ENCODE results near the gene ABTB2. TPM values are rescaled to one million over a fixed set of nuclear protein-coding genes. Genes with fewer than 3 reads are reported as not detected.

The ABTB2 gene
- polyA plus RNA-seq, 1 of the 3 experiments (the other 2 are of a cell fraction), result 7.8 TPM

DNA sequence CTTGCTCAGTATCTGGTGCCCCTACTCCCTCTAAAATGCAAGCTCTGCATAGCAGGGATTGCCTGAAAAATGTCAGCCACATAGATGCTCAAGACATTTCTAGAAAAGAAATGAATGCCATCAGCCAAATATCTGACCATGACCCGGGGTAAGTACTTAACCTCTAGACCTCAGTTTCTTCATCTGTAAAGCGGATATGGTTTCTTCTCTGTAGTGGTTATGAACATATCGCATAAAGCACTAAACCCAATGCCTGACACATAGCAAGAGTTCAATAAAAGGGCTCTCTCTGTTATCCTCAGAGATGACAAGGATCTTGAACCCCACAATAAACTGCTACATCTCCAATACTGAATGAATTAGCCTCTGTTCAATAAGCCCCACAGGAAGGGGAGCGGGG is 122.6 kb downstream of the ABTB2 start:
- H3K4me2 ChIP-seq, result no peak overlapping the region
- H3K9ac ChIP-seq, result no peak overlapping the region
- H3K79me2 ChIP-seq (ENCODE audit: insufficient read depth), result no peaks in the 10 kb centered on the region
- TF ChIP-seq RXRA (IDR thresholded peaks at IDR 0.05; ENCODE audit: borderline replicate concordance, low read depth) (no peak), EP300 (IDR thresholded peaks at IDR 0.05; ENCODE audit: borderline replicate concordance in 1 of 2, low read depth in 1 of 2, low read length in 1 of 2) (no peak), NFIC (IDR thresholded peaks at IDR 0.05; ENCODE audit: borderline replicate concordance) (no peak), POLR2AphosphoS5 (IDR thresholded peaks at IDR 0.05; ENCODE audit: low read depth, low read length) (no peak), FOXJ3 (CRISPR knock-in tag; IDR thresholded peaks at IDR 0.05) (no peak), NRF1 (IDR thresholded peaks at IDR 0.05; ENCODE audit: low read depth, low read length) (no peak), YY1 (IDR thresholded peaks at IDR 0.05; ENCODE audit: low read depth) (no peak), MEF2A (IDR thresholded peaks at IDR 0.05; ENCODE audit: borderline replicate concordance, low read depth) (no peak), GATA2 (CRISPR knock-in tag; IDR thresholded peaks at IDR 0.05) (no peak), FOXM1 (IDR thresholded peaks at IDR 0.05; ENCODE audit: low read depth) (no peak), TAF1 (IDR thresholded peaks at IDR 0.05; ENCODE audit: borderline replicate concordance, low read depth, low read length) (no peak), RCOR1 (IDR thresholded peaks at IDR 0.05; ENCODE audit: low read length) (no peak)
- TF ChIP-seq, protein P1, sequence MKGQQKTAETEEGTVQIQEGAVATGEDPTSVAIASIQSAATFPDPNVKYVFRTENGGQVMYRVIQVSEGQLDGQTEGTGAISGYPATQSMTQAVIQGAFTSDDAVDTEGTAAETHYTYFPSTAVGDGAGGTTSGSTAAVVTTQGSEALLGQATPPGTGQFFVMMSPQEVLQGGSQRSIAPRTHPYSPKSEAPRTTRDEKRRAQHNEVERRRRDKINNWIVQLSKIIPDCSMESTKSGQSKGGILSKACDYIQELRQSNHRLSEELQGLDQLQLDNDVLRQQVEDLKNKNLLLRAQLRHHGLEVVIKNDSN (IDR thresholded peaks at IDR 0.05; ENCODE audit: borderline replicate concordance, low read depth), result no peak
- TF ChIP-seq, protein P2, sequence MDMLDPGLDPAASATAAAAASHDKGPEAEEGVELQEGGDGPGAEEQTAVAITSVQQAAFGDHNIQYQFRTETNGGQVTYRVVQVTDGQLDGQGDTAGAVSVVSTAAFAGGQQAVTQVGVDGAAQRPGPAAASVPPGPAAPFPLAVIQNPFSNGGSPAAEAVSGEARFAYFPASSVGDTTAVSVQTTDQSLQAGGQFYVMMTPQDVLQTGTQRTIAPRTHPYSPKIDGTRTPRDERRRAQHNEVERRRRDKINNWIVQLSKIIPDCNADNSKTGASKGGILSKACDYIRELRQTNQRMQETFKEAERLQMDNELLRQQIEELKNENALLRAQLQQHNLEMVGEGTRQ (IDR thresholded peaks at IDR 0.05; ENCODE audit: borderline replicate concordance, low read depth, low read length), result no peak
- TF ChIP-seq, protein P3, sequence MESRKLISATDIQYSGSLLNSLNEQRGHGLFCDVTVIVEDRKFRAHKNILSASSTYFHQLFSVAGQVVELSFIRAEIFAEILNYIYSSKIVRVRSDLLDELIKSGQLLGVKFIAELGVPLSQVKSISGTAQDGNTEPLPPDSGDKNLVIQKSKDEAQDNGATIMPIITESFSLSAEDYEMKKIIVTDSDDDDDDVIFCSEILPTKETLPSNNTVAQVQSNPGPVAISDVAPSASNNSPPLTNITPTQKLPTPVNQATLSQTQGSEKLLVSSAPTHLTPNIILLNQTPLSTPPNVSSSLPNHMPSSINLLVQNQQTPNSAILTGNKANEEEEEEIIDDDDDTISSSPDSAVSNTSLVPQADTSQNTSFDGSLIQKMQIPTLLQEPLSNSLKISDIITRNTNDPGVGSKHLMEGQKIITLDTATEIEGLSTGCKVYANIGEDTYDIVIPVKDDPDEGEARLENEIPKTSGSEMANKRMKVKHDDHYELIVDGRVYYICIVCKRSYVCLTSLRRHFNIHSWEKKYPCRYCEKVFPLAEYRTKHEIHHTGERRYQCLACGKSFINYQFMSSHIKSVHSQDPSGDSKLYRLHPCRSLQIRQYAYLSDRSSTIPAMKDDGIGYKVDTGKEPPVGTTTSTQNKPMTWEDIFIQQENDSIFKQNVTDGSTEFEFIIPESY (IDR thresholded peaks at IDR 0.05; ENCODE audit: borderline replicate concordance, low read depth), result no peak
- no peak overlapping the region for H3K27ac ChIP-seq (ENCODE audit: low read depth in 2 of 2, low read length in 1 of 2)
- peaks cover 9 to 13% of the 10 kb centered on the region in 2 experiments; a peak in 2 of 4 replicates for H3K4me1 ChIP-seq (ENCODE audit: control insufficient read depth in 1 of 2, insufficient read depth in 2 of 2, low read depth in 1 of 2, low read length in 1 of 2)
- WGBS (ENCODE audit: low lambda C conversion rate), result 77% methylated on average over 4 of the region's 4 CpGs
- H3K4me3 ChIP-seq (ENCODE audit: low read depth in 2 of 2, low read length in 1 of 2), result no peak overlapping the region
- no peaks in the 10 kb centered on the region for H3K9me3 ChIP-seq
- H3K27me3 ChIP-seq (ENCODE audit: insufficient read depth), result no peaks in the 10 kb centered on the region
- H4K20me1 ChIP-seq (ENCODE audit: insufficient read depth), result no peaks in the 10 kb centered on the region
- no peak overlapping the region for H2AFZ ChIP-seq (ENCODE audit: low read depth)
- POLR2A ChIA-PET, result no interaction called here
- CTCF ChIA-PET, result interaction anchor here (0.8 to 2.3 kb wide), 3 partner anchors 11 to 123 kb away, joined by 4 to 6 read pairs (median 5); partner anchors contain the start of gene ABTB2
- no peaks in the 10 kb centered on the region for H3K9me2 ChIP-seq
- no peaks in the 10 kb centered on the region for H3F3A ChIP-seq (replicated peaks; ENCODE audit: insufficient read depth)
- H3K36me3 ChIP-seq (replicated peaks in 1 of 2; ENCODE audit: control insufficient read depth in 1 of 2, insufficient read depth in 2 of 2, low read length in 1 of 2), result no peaks in the 10 kb centered on the region
- DNase-seq, result no peak

Data from SK-N-SH (cell line).